Cardiac muscle cell (in vitro differentiated cells and primary cell): ENCODE results near the gene SCN5A. TPM values are rescaled to one million over a fixed set of nuclear protein-coding genes. Genes with fewer than 3 reads are reported as not detected.
A peak's percentile ranks its signal among the peaks of the same experiment; 100 is the strongest.

Experiments
- DNase-seq, 2 donors: peaks; one replicate each; pipeline versions ENCODE4 v3.0.0 to v3.0.0-alpha.2; 2010 to 2017; ENCODE audit warnings: low read depth in 1 of 2, low spot score in 1 of 2
- H3K27ac ChIP-seq: fragments of 200-600 bp; sonication (generic); 2 replicates; pipeline ENCODE4 v1.5.1; 2016
- H3K27me3 ChIP-seq: fragments of 200-600 bp; sonication (generic); 2 replicates; pipeline ENCODE4 v1.6.0; 2016; ENCODE audit warnings: control low read depth
- H3K36me3 ChIP-seq: fragments of 200-600 bp; sonication (generic); 2 replicates; pipeline ENCODE4 v1.5.1; 2016; ENCODE audit warnings: control low read depth
- H3K4me1 ChIP-seq: fragments of 200-600 bp; sonication (generic); 2 replicates; pipeline ENCODE4 v1.8.1; 2017; ENCODE audit warnings: low read depth, mild to moderate bottlenecking, mixed run types
- H3K4me3 ChIP-seq: fragments of 200-600 bp; sonication (generic); 2 replicates; pipeline ENCODE4 v1.5.1; 2016; ENCODE audit warnings: mild to moderate bottlenecking
- H3K9me3 ChIP-seq: fragments of 200-600 bp; sonication (generic); 2 replicates; pipeline ENCODE4 v1.5.1; 2017; ENCODE audit warnings: low read depth, mild to moderate bottlenecking, control low read depth
- polyA plus RNA-seq: library from polyadenylated mRNA; unstranded; fragments of >200 nt; fragmentation: Nextera tagmentation; extraction: Ambion mirVana; gene quantifications from 2 replicates; pipeline ENCODE4 v1.2.1, GENCODE V29; 2016
- total RNA-seq: library from RNA; depleted of rRNA; stranded (reverse); fragments of >200 nt; gene quantifications from 2 replicates; pipeline ENCODE4 v1.2.3, GENCODE V29; 2016
- TF ChIP-seq, protein P1 (sequence below): IDR thresholded peaks from 2 replicates; pipeline ENCODE4 v1.5.1; 2012; ENCODE audit warnings: low read depth, mild to moderate bottlenecking, low read length

SCN5A gene
- total and polyA plus RNA-seq, 2 experiments from 2014 or later: 3.1 to 9.3 TPM

DNA sequence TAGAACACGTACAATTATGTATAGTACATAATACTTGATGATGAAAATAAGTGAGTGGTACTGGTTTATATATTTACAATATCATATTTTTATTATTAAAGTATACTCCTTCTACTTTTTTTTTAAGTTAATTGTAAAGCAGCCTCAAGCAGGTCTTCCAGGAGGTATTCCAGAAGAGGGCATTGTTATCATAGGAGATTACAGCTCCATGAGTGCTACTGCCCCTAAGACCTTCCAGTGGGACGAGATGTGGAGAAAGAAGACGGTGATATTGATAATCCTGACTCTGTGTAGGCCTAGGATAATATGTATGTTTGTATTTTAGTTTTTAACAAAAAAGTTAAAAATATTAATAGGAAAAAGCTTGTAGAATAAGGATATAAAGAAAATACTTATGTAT lies 40.3 kb upstream of the SCN5A start:
- Histone ChIP-seq H3K4me1 (no peaks in the 10 kb centered on the region), H3K27me3 (peaks cover 5% of the 10 kb centered on the region), H3K4me3 (no peak overlapping the region), H3K9me3 (no peaks in the 10 kb centered on the region), H3K27ac (no peak overlapping the region), H3K36me3 (no peaks in the 10 kb centered on the region)
- TF ChIP-seq, protein P1, sequence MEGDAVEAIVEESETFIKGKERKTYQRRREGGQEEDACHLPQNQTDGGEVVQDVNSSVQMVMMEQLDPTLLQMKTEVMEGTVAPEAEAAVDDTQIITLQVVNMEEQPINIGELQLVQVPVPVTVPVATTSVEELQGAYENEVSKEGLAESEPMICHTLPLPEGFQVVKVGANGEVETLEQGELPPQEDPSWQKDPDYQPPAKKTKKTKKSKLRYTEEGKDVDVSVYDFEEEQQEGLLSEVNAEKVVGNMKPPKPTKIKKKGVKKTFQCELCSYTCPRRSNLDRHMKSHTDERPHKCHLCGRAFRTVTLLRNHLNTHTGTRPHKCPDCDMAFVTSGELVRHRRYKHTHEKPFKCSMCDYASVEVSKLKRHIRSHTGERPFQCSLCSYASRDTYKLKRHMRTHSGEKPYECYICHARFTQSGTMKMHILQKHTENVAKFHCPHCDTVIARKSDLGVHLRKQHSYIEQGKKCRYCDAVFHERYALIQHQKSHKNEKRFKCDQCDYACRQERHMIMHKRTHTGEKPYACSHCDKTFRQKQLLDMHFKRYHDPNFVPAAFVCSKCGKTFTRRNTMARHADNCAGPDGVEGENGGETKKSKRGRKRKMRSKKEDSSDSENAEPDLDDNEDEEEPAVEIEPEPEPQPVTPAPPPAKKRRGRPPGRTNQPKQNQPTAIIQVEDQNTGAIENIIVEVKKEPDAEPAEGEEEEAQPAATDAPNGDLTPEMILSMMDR: no peak
- no peak for DNase-seq

DNA sequence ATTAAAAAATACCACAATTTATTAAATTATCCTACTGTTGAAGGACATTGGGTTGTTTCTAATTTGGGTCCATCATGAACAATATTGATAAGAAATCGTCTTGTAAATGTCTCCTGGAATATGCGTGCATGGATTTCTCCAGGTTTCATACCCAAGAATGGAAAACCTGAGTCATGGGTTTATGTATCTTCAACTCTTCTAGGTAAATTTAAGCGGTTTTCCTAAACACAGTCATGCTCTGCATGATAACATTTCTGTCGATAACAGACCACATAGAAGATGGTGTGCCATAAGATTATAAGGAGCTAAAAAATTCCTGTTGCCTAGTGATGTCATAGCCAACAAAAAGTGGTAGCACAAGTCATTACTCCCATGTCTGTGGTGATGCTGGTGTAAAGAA lies 39.9 kb upstream of the SCN5A start:
- Histone ChIP-seq H3K4me1 (no peaks in the 10 kb centered on the region), H3K4me3 (no peak overlapping the region), H3K27ac (no peak overlapping the region), H3K27me3 (peaks cover 4% of the 10 kb centered on the region), H3K9me3 (no peaks in the 10 kb centered on the region), H3K36me3 (no peaks in the 10 kb centered on the region)
- no peak for DNase-seq
- TF ChIP-seq, protein P1: no peak

DNA sequence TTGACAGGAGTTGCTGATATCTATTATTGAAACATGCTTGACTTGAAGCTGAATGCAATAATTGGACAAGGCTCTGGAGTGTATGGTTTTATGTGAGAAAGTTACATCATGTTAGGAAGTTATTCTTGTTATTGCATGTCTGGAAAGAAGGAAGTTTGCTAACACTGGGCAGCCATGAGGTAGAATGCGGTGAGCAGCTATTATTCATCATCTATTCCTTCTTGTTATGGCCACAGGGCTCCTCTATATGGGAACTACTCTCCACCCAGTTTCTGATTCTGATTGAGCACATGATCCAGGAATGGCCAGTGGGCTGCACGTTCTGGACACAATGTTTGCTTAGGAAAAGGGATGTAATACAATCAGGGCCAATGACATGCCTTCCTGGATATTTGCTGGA lies 37.8 kb upstream of the SCN5A start:
- Histone ChIP-seq H3K27me3 (peaks cover 12% of the 10 kb centered on the region), H3K9me3 (no peaks in the 10 kb centered on the region), H3K4me1 (no peaks in the 10 kb centered on the region), H3K4me3 (no peak overlapping the region), H3K27ac (no peak overlapping the region), H3K36me3 (no peaks in the 10 kb centered on the region)
- TF ChIP-seq, protein P1: no peak
- DNase-seq: no peak

DNA sequence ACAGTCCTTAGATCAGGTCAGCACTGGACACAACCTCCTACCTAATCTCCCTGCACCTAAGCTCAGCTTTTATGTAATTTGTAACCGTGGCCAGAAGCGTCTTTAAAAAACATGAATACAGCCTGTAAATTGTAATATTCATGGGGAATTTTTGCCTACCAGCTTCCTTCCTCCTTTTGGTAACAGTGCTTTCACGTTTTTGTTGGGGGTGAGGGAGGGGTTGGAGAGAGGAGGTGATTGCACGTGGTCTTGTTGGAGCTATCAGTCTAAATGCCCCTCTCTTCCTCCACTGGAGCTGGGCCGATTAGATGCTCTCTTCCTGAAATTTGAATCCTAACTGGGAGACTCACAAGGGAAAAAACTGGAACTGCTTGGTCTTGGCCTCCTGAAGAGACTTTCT lies 35.1 kb upstream of the SCN5A start:
- no peak overlapping the region for H3K27ac ChIP-seq
- no peaks in the 10 kb centered on the region for H3K36me3 ChIP-seq
- H3K27me3 ChIP-seq: peaks cover 39% of the 10 kb centered on the region
- no peaks in the 10 kb centered on the region for H3K9me3 ChIP-seq
- no peaks in the 10 kb centered on the region for H3K4me1 ChIP-seq
- no peak overlapping the region for H3K4me3 ChIP-seq
- TF ChIP-seq, protein P1: no peak
- no peak for DNase-seq

DNA sequence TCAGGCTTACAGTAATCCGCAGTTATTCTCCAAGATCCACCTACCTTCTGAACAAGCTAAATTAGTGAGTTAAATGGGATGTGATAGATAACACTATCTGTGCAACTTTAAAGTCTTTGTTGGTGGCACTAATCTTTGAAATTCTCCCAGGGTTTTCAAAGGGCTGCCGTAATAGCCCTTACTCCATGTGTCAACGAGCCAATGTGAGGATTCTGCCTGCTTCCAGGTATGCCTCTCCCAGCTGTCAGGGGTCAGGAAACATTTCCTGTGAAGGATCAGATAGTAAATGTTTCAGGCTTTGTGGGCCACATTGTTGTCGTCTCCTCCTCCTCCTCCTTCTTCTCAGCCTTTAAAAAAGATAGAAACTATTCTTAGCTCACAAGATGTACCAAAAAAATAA lies 20.2 kb upstream of the SCN5A start:
- peak in 1 of 2 donors; percentile 40 for DNase-seq
- Histone ChIP-seq H3K9me3 (no peaks in the 10 kb centered on the region), H3K27ac (no peak overlapping the region), H3K27me3 (peaks cover 9% of the 10 kb centered on the region), H3K4me1 (peaks cover 4% of the 10 kb centered on the region), H3K36me3 (no peaks in the 10 kb centered on the region), H3K4me3 (no peak overlapping the region)
- TF ChIP-seq, protein P1: no peak

DNA sequence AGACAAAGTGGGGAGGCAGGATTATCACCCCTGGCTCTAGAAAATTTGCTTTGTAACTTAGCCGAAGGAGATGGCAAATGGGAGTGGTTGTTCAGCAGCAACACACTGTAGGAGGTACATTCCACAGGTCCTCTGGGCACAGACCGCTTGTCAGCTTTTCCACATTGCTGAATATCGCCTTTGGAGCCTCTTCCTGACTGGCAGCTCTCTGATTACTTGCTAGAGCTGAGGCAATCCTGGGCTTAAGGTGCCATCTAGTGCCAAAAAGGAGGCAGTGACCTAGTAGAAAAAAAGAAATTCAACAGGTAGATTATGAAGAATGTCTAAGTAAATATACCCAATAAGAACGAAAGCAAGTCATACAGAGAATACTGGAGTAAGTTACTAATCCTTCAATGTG lies 13.1 kb upstream of the SCN5A start:
- TF ChIP-seq, protein P1: peak; percentile 42

More for the DNA sequence above, 13.1 kb upstream of the SCN5A start:
- DNase-seq: peak in 1 of 2 donors; percentile 47
- Histone ChIP-seq H3K36me3 (no peaks in the 10 kb centered on the region), H3K4me3 (no peak overlapping the region), H3K9me3 (no peaks in the 10 kb centered on the region), H3K27ac (no peak overlapping the region), H3K4me1 (peaks cover 21% of the 10 kb centered on the region), H3K27me3 (peaks cover 6% of the 10 kb centered on the region)
